Progenitor cell of endocrine pancreas (in vitro differentiated cells): ENCODE results near the gene SERINC4. TPM values are rescaled to one million over a fixed set of nuclear protein-coding genes. Genes with fewer than 3 reads are reported as not detected.
"Not testable (repeated sequence)": the region's sequence is repeated elsewhere in the genome, so short reads cannot be mapped to it uniquely, and the experiment has no call there.

Source experiments
- DNase-seq: peaks from one replicate; pipeline ENCODE4 v3.0.0; 2021; ENCODE audit warnings: low spot score; ENCODE audit not compliant: unreplicated experiment
- H3K27ac Mint-ChIP-seq: 2 replicates; pipeline ENCODE4 v1.8.0; 2021; ENCODE audit warnings: mild to moderate bottlenecking, moderate library complexity, mixed read lengths
- H3K27me3 Mint-ChIP-seq: 2 replicates; pipeline ENCODE4 v1.8.0; 2021; ENCODE audit warnings: mixed read lengths
- H3K36me3 Mint-ChIP-seq: 2 replicates; pipeline ENCODE4 v1.8.0; 2022; ENCODE audit warnings: mixed read lengths; ENCODE audit not compliant: insufficient read depth
- H3K4me1 Mint-ChIP-seq: 2 replicates; pipeline ENCODE4 v1.8.0; 2021; ENCODE audit warnings: low read depth, mixed read lengths
- H3K4me3 Mint-ChIP-seq: 2 replicates; pipeline ENCODE4 v1.8.0; 2021; ENCODE audit warnings: low read depth, mild to moderate bottlenecking, moderate library complexity, mixed read lengths
- H3K9me3 Mint-ChIP-seq: 2 replicates; pipeline ENCODE4 v1.8.0; 2021; ENCODE audit warnings: low read depth, mixed read lengths
- total RNA-seq: library from RNA; stranded (reverse); gene quantifications from 2 replicates; pipeline ENCODE4 v1.2.1, GENCODE V29; 2021
- TF ChIP-seq, protein P1 (sequence below): fragments of 200-600 bp; sonication (generic); IDR thresholded peaks from one replicate; pipeline ENCODE4 v1.5.0; 2021; ENCODE audit warnings: antibody characterized with exemption, mild to moderate bottlenecking; ENCODE audit not compliant: unreplicated experiment

Gene SERINC4
- total RNA-seq, 1 donor from 2014 or later, result 0.36 TPM

DNA sequence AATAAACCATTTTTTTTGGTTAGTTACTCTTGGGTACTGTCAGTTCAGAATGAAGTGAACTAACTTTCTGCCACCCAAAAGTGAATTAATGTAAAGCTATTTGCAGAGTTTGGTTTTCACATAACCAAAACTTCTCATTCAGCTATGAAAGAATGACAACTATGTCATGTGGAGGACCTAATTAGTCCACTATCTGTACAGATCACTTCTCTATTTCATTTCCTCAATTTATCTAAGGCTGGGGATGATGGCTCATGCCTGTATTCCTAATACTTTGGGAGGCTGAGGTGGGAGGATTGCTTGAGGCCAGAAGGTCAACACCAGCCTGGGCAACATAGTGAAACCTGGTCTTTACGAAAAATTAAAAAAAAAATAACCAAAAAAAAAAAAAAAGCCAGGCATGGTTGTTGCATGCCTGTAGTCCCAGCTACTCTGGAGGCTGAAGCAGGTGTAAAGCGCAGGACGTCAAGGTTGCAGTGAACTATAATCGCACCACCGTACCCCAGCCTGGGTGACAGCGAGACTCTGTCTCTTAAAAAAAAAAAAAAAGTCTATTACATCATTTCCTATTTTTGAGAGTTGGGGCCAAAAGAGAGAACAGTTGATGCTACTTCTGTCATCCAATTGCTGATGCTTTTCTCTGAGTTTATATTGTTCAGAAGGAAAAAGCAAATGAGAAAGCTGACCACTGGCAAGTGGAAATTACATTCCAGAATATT is 9.1 kb upstream of the SERINC4 start:
- Mint-ChIP-seq H3K9me3 (no peaks in the 10 kb centered on the region), H3K36me3 (peaks cover 28% of the 10 kb centered on the region)

DNA sequence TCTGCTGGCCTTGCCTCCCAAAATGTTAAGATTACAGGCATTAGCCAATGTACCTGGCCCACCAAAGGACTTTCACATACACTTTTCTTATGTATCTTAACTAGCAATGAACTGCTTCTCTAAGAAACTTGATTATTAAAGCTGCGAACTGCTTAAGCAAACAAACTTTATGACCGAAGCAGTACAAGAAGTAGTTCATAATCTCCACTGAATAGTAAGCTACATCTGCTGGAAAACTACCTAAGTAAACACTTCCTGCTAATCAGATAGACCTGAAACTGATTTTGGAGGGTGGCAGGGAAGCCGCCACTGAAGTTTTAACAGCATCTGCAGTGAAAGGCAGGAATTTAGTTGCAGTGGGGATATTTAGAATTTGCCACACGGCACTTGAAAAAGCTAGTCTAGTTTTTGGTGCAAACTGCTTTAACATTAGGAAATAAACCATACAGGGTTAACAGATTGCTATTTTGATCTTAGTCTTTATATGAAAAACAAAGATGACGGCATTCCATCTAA is 8.5 kb upstream of the SERINC4 start:
- Mint-ChIP-seq H3K36me3 (peaks cover 27% of the 10 kb centered on the region), H3K27me3 (no peaks in the 10 kb centered on the region), H3K4me1 (no peaks in the 10 kb centered on the region), H3K9me3 (no peaks in the 10 kb centered on the region), H3K4me3 (no peak overlapping the region), H3K27ac (no peak overlapping the region)
- TF ChIP-seq, protein P1, sequence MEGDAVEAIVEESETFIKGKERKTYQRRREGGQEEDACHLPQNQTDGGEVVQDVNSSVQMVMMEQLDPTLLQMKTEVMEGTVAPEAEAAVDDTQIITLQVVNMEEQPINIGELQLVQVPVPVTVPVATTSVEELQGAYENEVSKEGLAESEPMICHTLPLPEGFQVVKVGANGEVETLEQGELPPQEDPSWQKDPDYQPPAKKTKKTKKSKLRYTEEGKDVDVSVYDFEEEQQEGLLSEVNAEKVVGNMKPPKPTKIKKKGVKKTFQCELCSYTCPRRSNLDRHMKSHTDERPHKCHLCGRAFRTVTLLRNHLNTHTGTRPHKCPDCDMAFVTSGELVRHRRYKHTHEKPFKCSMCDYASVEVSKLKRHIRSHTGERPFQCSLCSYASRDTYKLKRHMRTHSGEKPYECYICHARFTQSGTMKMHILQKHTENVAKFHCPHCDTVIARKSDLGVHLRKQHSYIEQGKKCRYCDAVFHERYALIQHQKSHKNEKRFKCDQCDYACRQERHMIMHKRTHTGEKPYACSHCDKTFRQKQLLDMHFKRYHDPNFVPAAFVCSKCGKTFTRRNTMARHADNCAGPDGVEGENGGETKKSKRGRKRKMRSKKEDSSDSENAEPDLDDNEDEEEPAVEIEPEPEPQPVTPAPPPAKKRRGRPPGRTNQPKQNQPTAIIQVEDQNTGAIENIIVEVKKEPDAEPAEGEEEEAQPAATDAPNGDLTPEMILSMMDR, result no peak
- DNase-seq, result no peak

More for the DNA sequence above, 9.1 kb upstream of the SERINC4 start:
- no peaks in the 10 kb centered on the region for H3K27me3 Mint-ChIP-seq
- no peak overlapping the region for H3K27ac Mint-ChIP-seq
- H3K4me3 Mint-ChIP-seq, result no peak overlapping the region
- no peak for DNase-seq
- no peaks in the 10 kb centered on the region for H3K4me1 Mint-ChIP-seq
- TF ChIP-seq, protein P1, result no peak

DNA sequence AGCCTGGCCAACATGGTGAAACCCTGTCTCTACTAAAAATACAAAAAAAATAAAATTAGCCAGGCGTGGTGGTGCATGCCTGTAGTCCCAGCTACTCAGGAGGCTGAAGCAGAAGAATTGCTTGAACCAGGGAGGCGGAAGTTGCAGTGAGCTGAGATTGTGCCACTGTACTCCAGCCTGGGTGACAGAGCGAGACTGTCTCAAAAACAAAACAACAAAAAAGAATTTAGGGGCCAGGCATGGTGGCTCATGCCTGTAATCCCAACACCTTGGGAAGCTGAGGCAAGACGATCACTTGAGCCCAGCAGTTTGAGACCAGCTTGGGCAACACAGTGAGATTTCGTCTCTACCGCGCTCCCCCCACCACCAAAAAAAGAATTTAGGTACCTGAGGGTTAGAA is 2.7 kb upstream of the SERINC4 start:
- not testable (repeated sequence) for H3K4me3 Mint-ChIP-seq, DNase-seq, H3K27me3 Mint-ChIP-seq, H3K9me3 Mint-ChIP-seq, H3K27ac Mint-ChIP-seq
- H3K36me3 Mint-ChIP-seq, result peaks cover 22% of the 10 kb centered on the region
- H3K4me1 Mint-ChIP-seq, result peaks cover 16% of the 10 kb centered on the region

DNA sequence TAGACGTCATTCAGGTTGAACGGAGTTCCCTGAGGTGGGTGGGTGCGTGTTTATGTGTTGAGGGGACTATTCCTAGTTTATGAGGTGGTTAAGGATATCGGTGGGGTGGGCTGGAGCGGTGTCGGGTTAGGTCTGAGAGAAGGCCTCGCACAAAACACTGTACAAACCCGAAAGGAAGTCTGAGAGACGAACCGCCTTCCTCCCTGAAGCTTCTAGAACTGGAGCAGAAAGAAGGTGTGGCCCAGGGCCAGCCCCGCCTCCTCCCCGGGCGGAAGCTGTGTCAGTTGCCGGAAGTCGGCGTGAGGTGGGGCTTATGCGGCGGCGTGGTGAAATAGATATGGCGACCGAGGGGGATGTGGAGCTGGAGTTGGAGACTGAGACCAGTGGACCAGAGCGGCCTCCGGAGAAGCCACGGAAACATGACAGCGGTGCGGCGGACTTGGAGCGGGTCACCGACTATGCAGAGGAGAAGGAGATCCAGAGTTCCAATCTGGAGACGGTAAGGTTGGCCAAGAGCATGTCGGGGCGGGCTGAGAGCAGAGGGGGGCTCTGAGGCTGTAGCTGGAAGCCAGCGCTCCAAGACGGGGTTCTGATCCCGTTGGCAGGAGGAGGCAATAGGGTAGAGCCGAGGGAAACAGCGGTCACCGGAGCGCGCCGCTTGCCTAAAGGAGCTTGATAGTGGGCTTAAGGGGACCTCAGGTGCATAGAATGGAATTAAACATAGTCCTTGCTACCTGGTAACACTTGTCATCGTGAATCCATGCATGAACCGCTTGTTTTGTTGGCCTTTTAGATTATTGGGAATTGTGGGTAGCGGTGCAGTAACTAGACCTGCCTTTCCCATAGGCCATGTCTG is 494 bp upstream of the SERINC4 start, which contains the start of gene HYPK:
TSS of gene HYPK (plus strand) at position 314 of the 856 bp plus-strand sequence. CDS start at position 338, 24 bp downstream.
- TF ChIP-seq, protein P1, result no peak
- peak; percentile 65 for DNase-seq
- peak within 1 kb of the TSS; percentile 100 for H3K4me3 Mint-ChIP-seq
- H3K36me3 Mint-ChIP-seq, result peaks cover 17% of the 10 kb centered on the region
- H3K4me1 Mint-ChIP-seq, result peaks cover 16% of the 10 kb centered on the region
- H3K27me3 Mint-ChIP-seq, result no peaks in the 10 kb centered on the region
- H3K27ac Mint-ChIP-seq, result peak within 1 kb of the TSS; percentile 98
- no peaks in the 10 kb centered on the region for H3K9me3 Mint-ChIP-seq

DNA sequence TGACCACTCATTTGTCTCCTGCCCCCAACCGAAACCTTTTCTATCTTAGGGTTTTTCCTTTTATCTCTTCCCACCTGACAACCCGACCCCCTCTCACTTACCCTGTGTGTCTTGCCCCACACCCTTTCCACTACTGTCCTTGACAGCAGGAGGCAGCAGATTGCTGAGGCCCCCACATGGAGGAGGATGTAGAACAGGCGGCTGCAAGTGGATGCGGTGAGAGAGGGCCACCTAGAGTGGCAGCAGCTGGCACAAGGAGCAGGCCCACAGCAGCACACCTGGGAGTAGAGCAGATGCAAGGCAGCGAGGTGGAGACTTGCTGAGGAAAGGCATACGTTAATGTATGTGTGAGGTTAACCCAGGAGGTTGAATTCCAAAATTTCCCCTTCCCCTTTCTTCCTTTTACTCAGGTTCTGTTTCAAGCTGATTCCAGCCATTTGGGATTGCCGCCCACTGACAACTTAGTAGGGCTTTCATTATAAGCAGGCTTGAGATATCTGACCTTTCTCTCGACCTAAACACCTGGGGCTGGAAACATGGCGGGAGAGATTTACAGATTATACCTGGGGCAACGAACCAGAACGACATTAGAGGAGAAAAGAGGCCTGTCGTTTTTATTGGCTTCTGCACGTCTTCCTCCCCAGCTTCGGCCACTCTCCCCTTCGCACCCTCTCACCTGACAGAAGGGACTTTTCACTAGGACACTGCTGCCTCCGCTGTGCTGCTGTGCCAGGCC is 643 bp downstream of the SERINC4 start:
- no peaks in the 10 kb centered on the region for H3K9me3 Mint-ChIP-seq
- DNase-seq, result no peak
- no peaks in the 10 kb centered on the region for H3K27me3 Mint-ChIP-seq
- peak overlapping the region; percentile 45 for H3K4me3 Mint-ChIP-seq
- TF ChIP-seq, protein P1, result no peak
- peaks cover 22% of the 10 kb centered on the region for H3K36me3 Mint-ChIP-seq
- H3K27ac Mint-ChIP-seq, result no peak overlapping the region
- H3K4me1 Mint-ChIP-seq, result peaks cover 21% of the 10 kb centered on the region
